Measurements from ENCODE around the gene LAMB4. TPM values are rescaled to one million over a fixed set of nuclear protein-coding genes. Genes with fewer than 3 reads are reported as not detected.
A peak's percentile ranks its signal among the peaks of the same experiment; 100 is the strongest.

Gene LAMB4
- total RNA-seq, 1 donor from 2014 or later, result not detected

- H3K27me3 ChIP-seq, result no peaks in the 10 kb centered on the region
- peak overlapping the region; percentile 62 to 63 for H3K27ac ChIP-seq
- intact Hi-C loops (cut with DNase I), result loop anchor here (5.0 kb wide), 1 partner anchor 135 kb away; the partner anchor contains the start of gene DLD
- no peak for DNase-seq (ENCODE audit: low spot score in 2 of 2)
- TF ChIP-seq, protein P1, sequence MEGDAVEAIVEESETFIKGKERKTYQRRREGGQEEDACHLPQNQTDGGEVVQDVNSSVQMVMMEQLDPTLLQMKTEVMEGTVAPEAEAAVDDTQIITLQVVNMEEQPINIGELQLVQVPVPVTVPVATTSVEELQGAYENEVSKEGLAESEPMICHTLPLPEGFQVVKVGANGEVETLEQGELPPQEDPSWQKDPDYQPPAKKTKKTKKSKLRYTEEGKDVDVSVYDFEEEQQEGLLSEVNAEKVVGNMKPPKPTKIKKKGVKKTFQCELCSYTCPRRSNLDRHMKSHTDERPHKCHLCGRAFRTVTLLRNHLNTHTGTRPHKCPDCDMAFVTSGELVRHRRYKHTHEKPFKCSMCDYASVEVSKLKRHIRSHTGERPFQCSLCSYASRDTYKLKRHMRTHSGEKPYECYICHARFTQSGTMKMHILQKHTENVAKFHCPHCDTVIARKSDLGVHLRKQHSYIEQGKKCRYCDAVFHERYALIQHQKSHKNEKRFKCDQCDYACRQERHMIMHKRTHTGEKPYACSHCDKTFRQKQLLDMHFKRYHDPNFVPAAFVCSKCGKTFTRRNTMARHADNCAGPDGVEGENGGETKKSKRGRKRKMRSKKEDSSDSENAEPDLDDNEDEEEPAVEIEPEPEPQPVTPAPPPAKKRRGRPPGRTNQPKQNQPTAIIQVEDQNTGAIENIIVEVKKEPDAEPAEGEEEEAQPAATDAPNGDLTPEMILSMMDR (IDR thresholded peaks at IDR 0.05), result no peak
- H3K4me3 ChIP-seq, result no peak overlapping the region
- no peaks in the 10 kb centered on the region for H3K9me3 ChIP-seq
- H3K36me3 ChIP-seq, result no peaks in the 10 kb centered on the region
- peaks cover 0 to 19% of the 10 kb centered on the region in 2 donors for H3K4me1 ChIP-seq
Observed at GRCh38 chr7:108027239-108027638, 102.9 kb downstream of the LAMB4 start.

DNA sequence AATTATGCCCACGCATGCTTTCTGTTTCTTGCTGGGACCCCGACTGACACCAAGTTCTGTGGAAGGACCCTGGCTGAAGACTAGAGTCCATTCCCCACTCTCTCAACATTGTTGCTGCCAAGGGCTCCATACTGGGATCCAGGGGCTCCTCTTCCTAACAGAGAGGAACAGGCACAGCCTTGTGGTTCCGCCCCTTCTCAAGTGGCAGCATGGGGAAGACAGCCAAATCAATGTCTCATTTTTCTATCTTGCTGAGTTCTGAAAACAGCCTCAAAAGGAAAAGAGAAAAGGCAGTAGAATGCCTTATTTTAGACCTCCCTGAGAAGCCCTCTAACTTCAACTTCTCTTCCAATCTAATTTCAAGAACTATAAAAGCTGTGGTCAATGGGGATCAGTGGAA, 103.5 kb downstream of the LAMB4 start:
- H3K27me3 ChIP-seq, result no peaks in the 10 kb centered on the region
- no peaks in the 10 kb centered on the region for H3K36me3 ChIP-seq
- no peak for DNase-seq (ENCODE audit: low spot score in 2 of 2)
- peak overlapping the region; percentile 62 to 63 for H3K27ac ChIP-seq
- intact Hi-C loops (cut with DNase I), result loop anchor here (5.0 kb wide), 1 partner anchor 134 kb away; the partner anchor contains the start of gene DLD
- H3K4me1 ChIP-seq, result peaks cover 0 to 19% of the 10 kb centered on the region in 2 donors
- H3K4me3 ChIP-seq, result no peak overlapping the region
- H3K9me3 ChIP-seq, result no peaks in the 10 kb centered on the region
- TF ChIP-seq, protein P1 (IDR thresholded peaks at IDR 0.05), result no peak

- Histone ChIP-seq H3K4me3 (no peak overlapping the region), H3K4me1 (peaks cover 0 to 19% of the 10 kb centered on the region in 2 donors), H3K36me3 (no peaks in the 10 kb centered on the region), H3K27me3 (no peaks in the 10 kb centered on the region), H3K27ac (peak overlapping the region; percentile 62 to 63), H3K9me3 (no peaks in the 10 kb centered on the region)
- no peak for DNase-seq (ENCODE audit: low spot score in 2 of 2)
- intact Hi-C loops (cut with DNase I), result loop anchor here (5.0 kb wide), 1 partner anchor 134 kb away; the partner anchor contains the start of gene DLD
- TF ChIP-seq, protein P1 (IDR thresholded peaks at IDR 0.05), result no peak
Observed at GRCh38 chr7:108026116-108026515, 104.0 kb downstream of the LAMB4 start.

GRCh38 chr7:108024538-108024937, 105.6 kb downstream of the LAMB4 start:
- DNase-seq (ENCODE audit: low spot score in 2 of 2), result no peak
- Histone ChIP-seq H3K27ac (no peak overlapping the region), H3K4me3 (no peak overlapping the region), H3K27me3 (no peaks in the 10 kb centered on the region), H3K4me1 (peaks cover 0 to 12% of the 10 kb centered on the region in 2 donors), H3K36me3 (no peaks in the 10 kb centered on the region), H3K9me3 (no peaks in the 10 kb centered on the region)
- intact Hi-C loops (cut with DNase I), result no loop called here
- TF ChIP-seq, protein P1 (IDR thresholded peaks at IDR 0.05), result no peak

DNA sequence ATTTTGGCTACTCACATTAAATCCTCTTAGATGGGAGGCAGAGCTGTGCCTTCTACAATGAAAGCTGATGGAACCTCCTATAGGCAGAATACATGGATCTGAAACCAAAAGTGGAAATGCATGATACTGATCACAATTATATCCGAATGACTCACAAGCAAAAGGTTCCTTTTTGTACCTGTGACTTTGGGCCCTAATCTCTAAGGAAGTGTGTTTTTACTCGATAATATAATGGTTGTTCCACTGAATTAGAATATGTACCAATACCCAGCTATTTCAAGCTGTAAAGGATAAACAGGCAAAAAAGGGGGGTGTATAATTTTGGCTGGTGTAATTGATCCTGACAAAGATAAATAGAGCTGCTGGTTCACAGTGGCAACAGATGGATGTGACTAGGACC, 109.6 kb downstream of the LAMB4 start:
- intact Hi-C loops (cut with DNase I), result no loop called here
- no peak overlapping the region for H3K4me3 ChIP-seq
- no peaks in the 10 kb centered on the region for H3K27me3 ChIP-seq
- H3K9me3 ChIP-seq, result no peaks in the 10 kb centered on the region
- TF ChIP-seq, protein P1 (IDR thresholded peaks at IDR 0.05), result no peak
- peaks cover 0 to 4% of the 10 kb centered on the region in 2 donors for H3K4me1 ChIP-seq
- DNase-seq (ENCODE audit: low spot score in 2 of 2), result no peak
- H3K27ac ChIP-seq, result no peak overlapping the region
- H3K36me3 ChIP-seq, result no peaks in the 10 kb centered on the region

- intact Hi-C loops (cut with DNase I), result no loop called here
Observed at GRCh38 chr7:108018668-108019067, 111.5 kb downstream of the LAMB4 start.

More at GRCh38 chr7:108018668-108019067, 111.5 kb downstream of the LAMB4 start:
- Histone ChIP-seq H3K4me1 (peaks cover 0 to 4% of the 10 kb centered on the region in 2 donors), H3K27me3 (no peaks in the 10 kb centered on the region), H3K9me3 (no peaks in the 10 kb centered on the region), H3K27ac (no peak overlapping the region), H3K4me3 (no peak overlapping the region), H3K36me3 (no peaks in the 10 kb centered on the region)
- DNase-seq (ENCODE audit: low spot score in 2 of 2), result no peak
- TF ChIP-seq, protein P1 (IDR thresholded peaks at IDR 0.05), result no peak
